DMS53 treated with DMSO at 0.1 percent for 48 hours (cell line): ENCODE data around the gene GFI1B.
"Not testable (repeated sequence)": the region's sequence is repeated elsewhere in the genome, so short reads cannot be mapped to it uniquely, and the experiment has no call there.

Experiments used
- DNase-seq: peaks from one replicate; lab custom pipeline; 2025; ENCODE audit not compliant: unreplicated experiment; lab: John Stamatoyannopoulos, UW

GFI1B gene

GRCh38 chr9:133008824-133009223, 30.3 kb downstream of the GFI1B start:
- DNase-seq: no peak

- no peak for DNase-seq
Observed at GRCh38 chr9:133009906-133010582, 31.6 kb downstream of the GFI1B start.

GRCh38 chr9:133014696-133015095, 36.2 kb downstream of the GFI1B start:
- no peak for DNase-seq

DNA sequence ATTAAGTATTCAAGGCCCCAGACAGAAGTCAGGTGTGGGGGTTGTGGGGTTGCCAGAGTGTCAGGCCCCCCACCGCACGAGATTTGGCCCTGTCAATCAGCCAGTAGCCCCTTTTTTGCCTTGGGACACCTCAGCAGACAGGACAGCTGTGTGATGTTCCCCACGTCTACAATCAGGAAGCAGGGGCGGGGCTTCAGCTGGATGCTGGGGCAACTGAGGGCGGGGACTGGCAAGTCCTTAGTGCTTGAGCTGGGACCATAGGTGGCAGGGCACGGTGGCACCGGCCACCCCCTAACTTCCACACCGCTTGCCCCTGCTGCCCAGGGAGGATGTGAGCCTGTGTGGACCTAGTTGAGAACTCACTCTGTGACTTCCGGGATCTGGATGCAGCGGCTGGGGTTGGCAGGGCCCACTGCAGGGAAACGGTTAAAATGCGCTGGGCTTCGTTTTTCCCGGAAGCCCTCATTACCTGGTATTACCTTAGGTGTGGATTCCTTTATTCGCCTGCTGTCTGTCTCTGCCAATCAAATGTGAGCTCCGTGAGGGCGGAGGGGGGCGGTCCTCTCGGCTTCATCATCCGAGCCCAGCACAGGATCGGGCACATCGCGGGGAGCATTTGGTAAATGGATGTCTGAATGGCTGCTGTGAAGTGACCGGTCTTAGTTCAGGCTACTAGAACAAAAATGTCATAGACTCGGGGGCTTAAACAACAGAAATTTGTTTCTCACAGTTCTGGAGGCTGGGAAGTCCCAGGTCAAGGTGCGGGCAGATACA, 44.8 kb downstream of the GFI1B start:
- no peak for DNase-seq

DNA sequence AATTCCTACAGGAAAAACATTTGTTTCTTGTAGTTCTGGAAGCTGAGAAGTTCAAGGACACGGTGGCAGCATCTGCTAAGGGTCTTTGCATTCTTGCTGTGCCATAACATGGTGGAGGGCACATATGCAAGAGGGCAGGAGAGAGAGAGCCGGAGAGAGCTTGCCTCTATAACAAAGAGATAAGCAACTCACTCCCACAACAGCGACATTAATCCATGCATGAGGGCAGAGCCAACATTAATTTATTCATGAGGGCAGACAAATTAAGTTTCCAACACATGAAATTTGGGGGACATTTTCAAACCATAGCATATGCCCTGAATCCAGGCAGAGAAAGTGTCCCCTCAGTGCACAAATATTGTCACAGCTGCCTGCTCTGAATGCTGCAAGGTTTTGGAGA, 47.9 kb downstream of the GFI1B start:
- no peak for DNase-seq

GRCh38 chr9:133027134-133027533, 48.6 kb downstream of the GFI1B start:
- DNase-seq: no peak

- no peak for DNase-seq
Observed at GRCh38 chr9:133028221-133028620, 49.7 kb downstream of the GFI1B start.

DNA sequence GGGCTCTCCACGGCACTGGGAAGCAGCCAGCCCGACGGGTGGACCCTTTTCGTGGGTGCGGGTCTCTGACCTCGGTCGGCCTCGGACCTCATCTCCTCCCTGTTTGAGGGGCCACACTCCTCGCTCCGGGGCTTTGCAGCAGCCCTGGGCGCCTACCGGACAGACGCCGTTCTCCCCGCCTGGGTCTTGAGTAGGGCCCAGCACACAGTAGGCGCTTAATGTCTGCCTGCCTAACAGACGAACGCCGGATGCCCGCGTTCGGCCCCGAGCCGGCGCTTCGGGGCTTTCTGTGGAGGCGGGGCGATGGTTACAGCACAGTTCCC, 51.5 kb downstream of the GFI1B start:
- DNase-seq: no peak

GRCh38 chr9:133030317-133031129, 52.0 kb downstream of the GFI1B start, which contains the start of gene GTF3C5:
Gene GTF3C5, plus strand, starts transcription at chr9:133030997. Its CDS starts 15 bp downstream, at chr9:133031012.
- DNase-seq: peak; percentile 98

DNA sequence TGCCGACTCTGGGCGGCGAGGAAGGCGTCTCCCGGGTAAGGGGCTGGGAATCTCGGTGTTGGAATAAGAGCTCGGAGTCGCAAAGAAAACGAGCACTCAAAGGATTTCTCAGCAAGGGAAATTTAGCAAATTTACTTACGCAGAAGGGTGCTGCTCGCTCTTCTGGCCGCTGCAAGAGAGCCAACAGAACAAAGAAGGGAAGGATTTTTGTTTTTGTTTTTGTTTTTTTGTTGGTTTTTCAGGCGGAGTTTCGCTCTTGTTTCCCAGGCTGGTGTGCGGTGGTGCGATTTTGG, 52.6 kb downstream of the GFI1B start:
- no peak for DNase-seq

- DNase-seq: no peak
Observed at GRCh38 chr9:133031496-133031911, 53.0 kb downstream of the GFI1B start.

DNA sequence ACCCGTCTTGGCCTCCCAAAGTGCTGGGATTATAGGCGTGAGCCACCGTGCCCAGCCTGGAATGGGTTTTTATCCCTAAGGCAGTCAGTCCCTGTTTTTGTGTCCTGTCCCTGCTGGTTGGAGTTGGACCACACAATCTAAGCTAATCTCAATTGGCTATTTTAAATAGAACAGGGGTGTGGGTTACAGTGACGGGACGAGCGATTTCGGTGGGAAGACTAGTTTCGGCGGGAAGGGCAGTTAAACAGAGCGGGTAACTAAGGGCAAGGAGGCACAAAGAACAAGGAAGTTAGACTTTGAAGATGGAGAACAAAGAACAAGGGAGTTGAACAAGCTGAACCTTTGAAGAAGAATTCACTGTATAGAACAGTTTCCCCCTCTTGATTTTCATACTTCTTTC, 53.7 kb downstream of the GFI1B start:
- no peak for DNase-seq

- no peak for DNase-seq
Observed at GRCh38 chr9:133035669-133036068, 57.2 kb downstream of the GFI1B start.

GRCh38 chr9:133037775-133038515, 59.5 kb downstream of the GFI1B start:
- DNase-seq: no peak

GRCh38 chr9:133040892-133041479, 62.5 kb downstream of the GFI1B start:
- DNase-seq: not testable (repeated sequence)
